Osteoblast (primary cell): ENCODE data around the gene PALM. TPM values are rescaled to one million over a fixed set of nuclear protein-coding genes. Genes with fewer than 3 reads are reported as not detected.

Source experiments
- DNase-seq: peaks from one replicate; pipeline ENCODE4 v3.0.0; 2011; ENCODE audit warnings: low spot score, mixed read lengths; ENCODE audit not compliant: insufficient read length; ENCODE audit errors: missing footprints
- H2AFZ ChIP-seq: 2 replicates; pipeline ENCODE4 v1.6.0; 2011; ENCODE audit warnings: mild to moderate bottlenecking, low read length
- H3K27ac ChIP-seq: 2 replicates; pipeline ENCODE4 v1.5.1; 2011; ENCODE audit warnings: mild to moderate bottlenecking, low read depth, low read length, moderate library complexity
- H3K27me3 ChIP-seq: 2 replicates; pipeline ENCODE4 v1.6.0; 2012; ENCODE audit warnings: mild to moderate bottlenecking, control low read depth, inconsistent platforms, low read length, moderate library complexity; ENCODE audit not compliant: insufficient read depth
- H3K36me3 ChIP-seq: 2 replicates; pipeline ENCODE4 v1.5.1; 2011; ENCODE audit warnings: mild to moderate bottlenecking, low read length, control low read depth, moderate library complexity; ENCODE audit not compliant: insufficient read depth
- H3K4me1 ChIP-seq: 2 replicates; pipeline ENCODE4 v1.5.1; 2011; ENCODE audit warnings: mild to moderate bottlenecking, low read length, control low read depth, moderate library complexity; ENCODE audit not compliant: insufficient read depth
- H3K4me2 ChIP-seq: 2 replicates; pipeline ENCODE4 v1.6.0; 2011; ENCODE audit warnings: mild to moderate bottlenecking, low read length; ENCODE audit not compliant: insufficient read depth
- H3K4me3 ChIP-seq: fragments of 200-600 bp; sonication (generic); 3 replicates; pipeline ENCODE4 v1.5.1; 2012; ENCODE audit warnings: mild to moderate bottlenecking, low read length, inconsistent platforms; ENCODE audit not compliant: insufficient read depth
- H3K79me2 ChIP-seq: 2 replicates; pipeline ENCODE4 v1.6.0; 2012; ENCODE audit warnings: mild to moderate bottlenecking, low read length, control low read depth, inconsistent platforms; ENCODE audit not compliant: insufficient read depth
- H3K9me3 ChIP-seq: 2 replicates; pipeline ENCODE4 v1.5.1; 2011; ENCODE audit warnings: low read depth, low read length, control low read depth
- H4K20me1 ChIP-seq: 2 replicates; pipeline ENCODE4 v1.6.0; 2012; ENCODE audit warnings: mild to moderate bottlenecking, low read length, control low read depth; ENCODE audit not compliant: insufficient read depth
- CTCF ChIP-seq: IDR thresholded peaks from 2 replicates; pipeline ENCODE4 v1.5.1; 2011; ENCODE audit warnings: mild to moderate bottlenecking, low read depth, low read length, moderate library complexity; ENCODE audit errors: extremely low read depth
- total RNA-seq: library from RNA; depleted of rRNA; stranded (reverse); fragments of >200 nt; gene quantifications from 2 replicates; pipeline ENCODE4 v1.2.3, GENCODE V29; 2012

Gene PALM
- total RNA-seq, 1 donor = 10.5 TPM

GRCh38 chr19:757811-758668, 49.3 kb downstream of the PALM start:
- Histone ChIP-seq H3K36me3 (no peaks in the 10 kb centered on the region), H3K27me3 (no peaks in the 10 kb centered on the region), H3K9me3 (no peaks in the 10 kb centered on the region), H4K20me1 (no peaks in the 10 kb centered on the region), H3K79me2 (no peaks in the 10 kb centered on the region), H3K4me3 (no peak overlapping the region), H2AFZ (no peak overlapping the region), H3K4me2 (no peak overlapping the region), H3K4me1 (peaks cover 6% of the 10 kb centered on the region), H3K27ac (no peak overlapping the region)
- no peak for TF ChIP-seq CTCF
- peak; percentile 79 for DNase-seq

GRCh38 chr19:763181-763580, 54.4 kb downstream of the PALM start:
- no peaks in the 10 kb centered on the region for H4K20me1 ChIP-seq
- no peak overlapping the region for H3K4me3 ChIP-seq
- H2AFZ ChIP-seq = no peak overlapping the region
- no peak overlapping the region for H3K4me2 ChIP-seq
- no peak for TF ChIP-seq CTCF
- DNase-seq = peak; percentile 53
- no peaks in the 10 kb centered on the region for H3K36me3 ChIP-seq
- no peaks in the 10 kb centered on the region for H3K79me2 ChIP-seq
- no peaks in the 10 kb centered on the region for H3K4me1 ChIP-seq
- no peaks in the 10 kb centered on the region for H3K9me3 ChIP-seq
- no peaks in the 10 kb centered on the region for H3K27me3 ChIP-seq
- no peak overlapping the region for H3K27ac ChIP-seq

- Histone ChIP-seq H3K36me3 (no peaks in the 10 kb centered on the region), H3K79me2 (no peaks in the 10 kb centered on the region), H3K4me3 (no peak overlapping the region), H3K27me3 (no peaks in the 10 kb centered on the region), H3K9me3 (no peaks in the 10 kb centered on the region), H2AFZ (no peak overlapping the region), H4K20me1 (no peaks in the 10 kb centered on the region), H3K4me1 (peaks cover 4% of the 10 kb centered on the region), H3K4me2 (no peak overlapping the region), H3K27ac (no peak overlapping the region)
- no peak for TF ChIP-seq CTCF
- peak; percentile 58 for DNase-seq
These were observed 55.1 kb downstream of the PALM start for GRCh38 chr19:763869-764268.

GRCh38 chr19:764301-764700, 55.6 kb downstream of the PALM start:
- Histone ChIP-seq H4K20me1 (no peaks in the 10 kb centered on the region), H3K4me3 (no peak overlapping the region), H3K79me2 (no peaks in the 10 kb centered on the region), H3K27ac (no peak overlapping the region), H2AFZ (no peak overlapping the region), H3K36me3 (no peaks in the 10 kb centered on the region), H3K9me3 (no peaks in the 10 kb centered on the region), H3K4me2 (no peak overlapping the region), H3K27me3 (no peaks in the 10 kb centered on the region), H3K4me1 (peaks cover 4% of the 10 kb centered on the region)
- no peak for TF ChIP-seq CTCF
- peak; percentile 74 for DNase-seq
